ENCODE data around the gene ALOX12B.

The ALOX12B gene

DNA sequence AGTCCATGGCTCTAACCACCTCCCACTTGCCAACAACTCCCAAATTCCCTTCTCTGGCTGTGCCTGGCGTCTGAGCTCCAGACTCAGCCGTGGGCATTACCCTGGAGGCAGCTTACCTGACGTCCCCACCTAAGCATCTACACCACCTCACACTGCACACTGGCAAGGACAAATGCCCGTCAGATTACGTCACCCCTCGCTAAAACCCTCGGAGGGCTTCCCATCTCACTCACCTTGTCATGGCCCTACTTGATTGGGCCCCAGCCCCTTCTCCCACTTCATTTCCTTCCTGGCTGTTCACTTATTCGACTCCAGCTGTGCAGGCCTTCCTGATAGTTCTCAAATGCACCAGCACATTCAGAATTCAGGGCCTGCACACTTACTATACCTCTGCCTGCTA lies 17.4 kb upstream of the ALOX12B start:
- H3K4me1 ChIP-seq = no peaks in the 10 kb centered on the region
- H3K36me3 ChIP-seq = no peaks in the 10 kb centered on the region
- no peak overlapping the region for H3K4me3 ChIP-seq (ENCODE audit: low read depth, low read length)
- no peak for DNase-seq
- H3K27me3 ChIP-seq = no peaks in the 10 kb centered on the region
- no peak for TF ChIP-seq CTCF (IDR thresholded peaks at IDR 0.05; ENCODE audit: low read depth, low read length)
- H3K9me3 ChIP-seq = no peaks in the 10 kb centered on the region

DNA sequence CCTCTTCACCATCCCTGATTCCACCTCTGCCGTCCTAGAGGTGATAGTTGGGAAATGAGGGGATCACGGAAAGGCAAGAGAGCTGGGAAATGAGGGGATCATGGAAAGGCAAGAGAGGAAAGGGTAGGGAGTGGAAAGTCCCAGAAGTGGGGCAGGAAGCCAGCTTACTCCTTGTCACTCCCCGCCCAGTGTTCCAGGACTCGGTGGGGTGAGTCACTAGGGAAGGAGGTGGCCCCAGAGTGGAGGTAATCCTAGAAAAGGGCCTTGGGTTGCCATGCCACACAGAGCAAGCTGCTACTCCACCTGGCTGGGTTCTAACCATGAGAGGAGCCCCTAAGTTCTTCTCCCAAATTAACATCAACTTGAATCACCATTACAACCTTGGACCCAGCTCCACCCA lies 16.0 kb upstream of the ALOX12B start:
- H3K9me3 ChIP-seq = no peaks in the 10 kb centered on the region
- no peak for DNase-seq
- H3K4me1 ChIP-seq = no peaks in the 10 kb centered on the region
- H3K4me3 ChIP-seq (ENCODE audit: low read depth, low read length) = no peak overlapping the region
- H3K36me3 ChIP-seq = no peaks in the 10 kb centered on the region
- no peak for TF ChIP-seq CTCF (IDR thresholded peaks at IDR 0.05; ENCODE audit: low read depth, low read length)
- H3K27me3 ChIP-seq = no peaks in the 10 kb centered on the region

DNA sequence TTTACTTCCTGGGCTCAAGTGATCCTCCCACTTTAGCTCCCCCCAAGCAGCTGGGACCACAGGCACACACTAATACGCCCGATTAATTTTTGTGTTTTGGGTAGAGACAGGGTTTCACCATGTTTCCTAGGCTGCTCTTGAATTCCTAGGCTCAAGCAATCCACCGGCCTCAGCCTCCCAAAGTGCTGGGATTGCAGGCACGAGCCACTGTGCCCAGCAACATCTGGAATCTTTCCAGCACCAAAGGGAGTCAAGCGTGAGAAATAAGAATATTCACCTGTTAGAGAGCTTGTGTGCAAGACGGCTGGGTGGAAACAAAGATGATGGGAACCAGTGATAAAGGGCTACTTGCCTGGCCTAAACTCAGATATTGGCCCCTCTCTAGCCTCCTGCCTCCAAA lies 14.2 kb upstream of the ALOX12B start:
- H3K9me3 ChIP-seq = no peaks in the 10 kb centered on the region
- H3K4me1 ChIP-seq = no peaks in the 10 kb centered on the region
- no peaks in the 10 kb centered on the region for H3K27me3 ChIP-seq
- no peak overlapping the region for H3K4me3 ChIP-seq (ENCODE audit: low read depth, low read length)
- TF ChIP-seq CTCF (IDR thresholded peaks at IDR 0.05; ENCODE audit: low read depth, low read length) = no peak
- DNase-seq = no peak
- no peaks in the 10 kb centered on the region for H3K36me3 ChIP-seq

DNA sequence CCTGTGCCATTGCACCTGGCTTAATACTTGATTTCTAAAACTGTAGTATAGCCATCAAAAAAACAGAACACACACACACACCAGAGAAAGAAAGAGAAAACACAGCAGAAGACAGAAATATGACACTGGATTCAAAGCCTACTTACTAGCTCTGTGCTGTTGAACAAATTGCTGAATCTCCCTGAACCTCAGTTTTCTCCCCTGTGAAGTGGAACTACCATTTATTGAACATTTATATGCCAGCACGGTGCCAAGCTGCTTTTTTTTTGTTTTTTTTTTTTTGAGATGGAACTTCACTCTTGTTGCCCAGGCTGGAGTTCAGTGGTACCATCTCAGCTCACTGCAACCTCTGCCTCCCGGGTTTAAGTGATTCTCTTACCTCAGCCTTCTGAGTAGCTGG lies 13.2 kb upstream of the ALOX12B start:
- H3K36me3 ChIP-seq = no peaks in the 10 kb centered on the region
- TF ChIP-seq CTCF (IDR thresholded peaks at IDR 0.05; ENCODE audit: low read depth, low read length) = no peak
- H3K4me3 ChIP-seq (ENCODE audit: low read depth, low read length) = no peak overlapping the region
- no peaks in the 10 kb centered on the region for H3K4me1 ChIP-seq
- DNase-seq = no peak
- H3K9me3 ChIP-seq = no peaks in the 10 kb centered on the region
- no peaks in the 10 kb centered on the region for H3K27me3 ChIP-seq

- H3K27me3 ChIP-seq = no peaks in the 10 kb centered on the region
- H3K36me3 ChIP-seq = no peaks in the 10 kb centered on the region
- no peaks in the 10 kb centered on the region for H3K4me1 ChIP-seq
- H3K4me3 ChIP-seq (ENCODE audit: low read depth, low read length) = no peak overlapping the region
- TF ChIP-seq CTCF (IDR thresholded peaks at IDR 0.05; ENCODE audit: low read depth, low read length) = no peak
- no peaks in the 10 kb centered on the region for H3K9me3 ChIP-seq
- no peak for DNase-seq
Measured at GRCh38 chr17:8100111-8100510, 12.6 kb upstream of the ALOX12B start.

DNA sequence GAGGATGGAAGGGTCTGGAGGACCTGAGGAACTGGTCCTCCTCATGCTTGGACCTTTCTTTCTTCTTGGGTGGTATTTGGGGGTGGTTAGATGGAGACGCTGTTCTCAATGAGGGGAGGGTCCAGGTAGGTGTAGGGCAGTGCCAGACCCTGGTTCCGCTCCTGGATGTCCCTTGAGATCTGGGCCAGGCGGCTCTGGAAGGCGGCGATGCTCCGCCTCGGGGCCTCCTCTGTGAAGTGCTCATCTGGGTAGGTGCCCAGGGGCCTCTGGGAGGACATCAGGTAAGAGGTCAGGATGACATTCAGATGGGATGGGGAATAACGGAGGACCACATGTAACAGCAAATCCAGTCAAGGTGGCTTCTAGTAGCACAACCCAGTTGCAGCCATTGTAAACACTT lies 9.0 kb upstream of the ALOX12B start:
- Histone ChIP-seq H3K36me3 (no peaks in the 10 kb centered on the region), H3K27me3 (no peaks in the 10 kb centered on the region), H3K9me3 (no peaks in the 10 kb centered on the region), H3K4me3 (ENCODE audit: low read depth, low read length) (no peak overlapping the region), H3K4me1 (no peaks in the 10 kb centered on the region)
- TF ChIP-seq CTCF (IDR thresholded peaks at IDR 0.05; ENCODE audit: low read depth, low read length) = no peak
- DNase-seq = no peak
